ENCODE measurements around the gene VWA5B2. TPM values are rescaled to one million over a fixed set of nuclear protein-coding genes. Genes with fewer than 3 reads are reported as not detected.
A peak's percentile ranks its signal among the peaks of the same experiment; 100 is the strongest.

The VWA5B2 gene
- polyA plus RNA-seq, 1 donor = 2.2 TPM

DNA sequence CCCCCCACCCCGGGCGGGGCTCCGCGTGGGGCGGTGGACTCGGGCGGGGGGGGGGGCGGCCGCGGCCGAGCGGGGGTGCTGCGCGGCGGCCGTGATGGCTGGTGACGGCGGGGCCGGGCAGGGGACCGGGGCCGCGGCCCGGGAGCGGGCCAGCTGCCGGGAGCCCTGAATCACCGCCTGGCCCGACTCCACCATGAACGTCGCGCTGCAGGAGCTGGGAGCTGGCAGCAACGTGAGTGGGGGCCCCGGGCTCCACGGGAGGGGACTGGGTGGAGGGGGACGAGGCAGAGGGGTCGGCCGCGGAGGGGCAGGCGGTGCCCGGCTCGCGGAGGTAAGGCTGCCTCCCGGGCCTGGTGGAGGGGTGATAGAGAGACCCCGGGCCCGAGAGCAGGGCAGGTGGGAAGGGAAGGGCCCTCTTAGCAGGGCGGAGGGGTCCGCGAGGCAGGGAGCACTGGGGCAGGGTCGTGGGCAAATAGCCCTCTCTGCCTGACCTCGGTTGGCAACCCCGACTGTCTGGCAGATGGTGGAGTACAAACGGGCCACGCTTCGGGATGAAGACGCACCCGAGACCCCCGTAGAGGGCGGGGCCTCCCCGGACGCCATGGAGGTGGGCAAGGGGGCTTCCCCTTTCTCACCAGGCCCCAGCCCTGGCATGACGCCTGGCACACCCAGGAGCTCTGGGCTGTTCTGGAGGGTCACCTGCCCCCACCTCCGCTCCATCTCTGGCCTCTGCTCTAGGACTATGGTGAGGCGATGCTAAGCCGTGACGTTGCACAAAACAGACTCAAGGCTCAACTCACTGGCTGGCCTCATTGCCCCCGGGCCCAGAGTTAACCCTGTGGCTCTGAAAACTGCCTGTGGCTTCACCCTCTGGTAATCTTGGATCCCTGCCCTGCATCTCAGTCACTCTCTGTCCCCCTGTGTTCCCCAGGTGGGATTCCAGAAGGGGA, 46.9 kb downstream of the VWA5B2 start, which contains the start of gene ECE2:
ECE2 (plus strand) TSS at position 62 of the 950 bp plus-strand sequence; CDS start at position 194, 132 bp downstream.
- DNase-seq = no peak

DNA sequence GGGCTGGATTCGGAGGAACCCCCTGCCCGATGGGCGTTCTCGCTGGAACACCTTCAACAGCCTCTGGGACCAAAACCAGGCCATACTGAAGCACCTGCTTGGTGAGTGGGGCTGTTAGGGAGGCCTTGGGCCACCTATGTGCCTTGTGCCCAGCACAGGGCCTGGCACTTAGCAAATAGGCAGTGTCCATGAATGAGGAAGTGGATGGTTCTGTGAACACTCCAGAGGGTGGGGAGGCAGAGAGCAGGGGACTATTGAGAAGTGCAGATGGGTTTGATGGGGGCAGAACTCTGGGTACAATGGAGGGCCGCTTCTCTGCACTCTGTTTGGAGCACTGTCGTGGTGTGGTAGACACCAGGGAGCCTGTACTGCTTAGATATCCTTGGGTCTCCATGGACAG, 48.0 kb downstream of the VWA5B2 start:
- DNase-seq = no peak

DNA sequence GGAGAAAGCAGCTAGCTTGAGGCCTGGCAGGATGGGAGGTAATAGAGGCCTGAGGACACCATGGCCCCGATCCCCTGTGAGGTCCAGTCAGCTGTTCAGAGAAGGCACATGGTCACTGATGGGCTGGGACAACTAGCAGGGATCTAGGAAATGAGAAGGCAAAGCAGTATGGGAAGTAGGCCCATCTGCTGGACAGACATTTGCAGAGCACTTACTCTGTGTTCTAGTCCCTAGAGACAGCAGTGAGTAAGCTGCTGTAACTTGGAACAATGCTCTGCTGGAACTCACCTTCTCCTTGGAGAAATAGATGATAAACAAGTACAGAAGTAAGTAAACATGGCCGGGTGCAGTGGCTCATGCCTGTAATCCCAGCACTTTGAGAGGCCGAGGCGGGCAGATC, 53.6 kb downstream of the VWA5B2 start:
- DNase-seq = no peak

DNA sequence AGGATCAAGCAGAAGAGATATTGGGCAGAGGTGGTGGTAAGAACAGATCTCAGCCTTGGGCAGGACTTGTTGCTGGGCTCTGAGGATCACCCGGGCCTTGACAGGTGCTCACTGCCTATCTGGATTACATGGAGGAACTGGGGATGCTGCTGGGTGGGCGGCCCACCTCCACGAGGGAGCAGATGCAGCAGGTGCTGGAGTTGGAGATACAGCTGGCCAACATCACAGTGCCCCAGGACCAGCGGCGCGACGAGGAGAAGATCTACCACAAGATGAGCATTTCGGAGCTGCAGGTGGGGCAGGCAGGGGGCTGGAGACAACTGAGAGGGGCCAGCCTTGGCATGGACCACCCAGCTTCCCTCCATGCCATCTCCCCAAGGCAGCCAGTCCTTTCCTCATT, 54.3 kb downstream of the VWA5B2 start:
- DNase-seq = no peak

DNA sequence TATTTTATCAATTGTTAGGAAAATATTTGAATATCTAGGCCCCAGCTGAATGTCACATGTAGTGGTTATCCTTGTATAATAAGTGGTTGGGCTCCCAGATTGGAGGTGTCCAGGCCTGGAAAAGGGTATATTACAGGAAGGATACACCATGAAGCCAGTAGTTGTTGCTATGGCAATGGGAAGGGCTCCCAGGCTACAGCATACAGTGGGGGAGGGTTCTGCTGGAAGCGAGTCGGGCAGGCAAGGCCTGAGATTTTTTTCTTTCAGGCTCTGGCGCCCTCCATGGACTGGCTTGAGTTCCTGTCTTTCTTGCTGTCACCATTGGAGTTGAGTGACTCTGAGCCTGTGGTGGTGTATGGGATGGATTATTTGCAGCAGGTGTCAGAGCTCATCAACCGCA, 55.3 kb downstream of the VWA5B2 start:
- DNase-seq = peak; percentile 64

DNA sequence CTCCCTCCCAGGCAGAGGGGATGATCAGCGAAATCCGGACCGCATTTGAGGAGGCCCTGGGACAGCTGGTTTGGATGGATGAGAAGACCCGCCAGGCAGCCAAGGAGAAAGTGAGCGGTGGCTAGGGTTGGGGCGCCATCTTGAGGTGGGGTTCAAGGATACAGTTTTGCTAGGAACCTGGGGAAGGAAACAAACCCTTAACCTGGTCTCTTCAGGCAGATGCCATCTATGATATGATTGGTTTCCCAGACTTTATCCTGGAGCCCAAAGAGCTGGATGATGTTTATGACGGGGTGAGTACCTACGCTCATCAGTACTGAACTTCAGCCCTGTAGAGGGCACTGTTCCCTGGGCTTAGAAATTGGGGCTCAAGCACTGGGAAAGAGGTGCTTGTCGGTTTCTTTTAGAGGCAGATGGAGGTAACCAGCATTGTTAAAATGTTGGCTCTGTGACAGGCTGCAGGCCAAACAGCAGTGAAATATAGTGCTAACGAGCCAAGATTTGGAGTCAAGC, 60.1 kb downstream of the VWA5B2 start:
- no peak for DNase-seq

DNA sequence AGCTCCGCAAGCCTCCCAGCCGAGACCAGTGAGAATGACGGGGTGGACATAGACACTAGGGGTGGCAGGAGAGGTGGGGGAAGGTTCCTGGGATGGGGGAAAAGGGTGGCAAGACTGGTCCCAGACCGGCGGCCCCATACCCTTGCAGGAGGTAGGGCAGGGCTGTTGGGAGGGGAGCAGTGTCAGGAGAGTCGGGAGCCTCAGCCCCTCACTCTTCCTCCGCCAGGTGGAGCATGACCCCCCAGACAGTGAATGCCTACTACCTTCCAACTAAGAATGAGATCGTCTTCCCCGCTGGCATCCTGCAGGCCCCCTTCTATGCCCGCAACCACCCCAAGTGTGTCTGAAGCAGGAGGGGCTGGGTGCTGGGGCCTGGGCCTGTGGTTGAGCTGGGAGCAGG, 60.9 kb downstream of the VWA5B2 start:
- no peak for DNase-seq

DNA sequence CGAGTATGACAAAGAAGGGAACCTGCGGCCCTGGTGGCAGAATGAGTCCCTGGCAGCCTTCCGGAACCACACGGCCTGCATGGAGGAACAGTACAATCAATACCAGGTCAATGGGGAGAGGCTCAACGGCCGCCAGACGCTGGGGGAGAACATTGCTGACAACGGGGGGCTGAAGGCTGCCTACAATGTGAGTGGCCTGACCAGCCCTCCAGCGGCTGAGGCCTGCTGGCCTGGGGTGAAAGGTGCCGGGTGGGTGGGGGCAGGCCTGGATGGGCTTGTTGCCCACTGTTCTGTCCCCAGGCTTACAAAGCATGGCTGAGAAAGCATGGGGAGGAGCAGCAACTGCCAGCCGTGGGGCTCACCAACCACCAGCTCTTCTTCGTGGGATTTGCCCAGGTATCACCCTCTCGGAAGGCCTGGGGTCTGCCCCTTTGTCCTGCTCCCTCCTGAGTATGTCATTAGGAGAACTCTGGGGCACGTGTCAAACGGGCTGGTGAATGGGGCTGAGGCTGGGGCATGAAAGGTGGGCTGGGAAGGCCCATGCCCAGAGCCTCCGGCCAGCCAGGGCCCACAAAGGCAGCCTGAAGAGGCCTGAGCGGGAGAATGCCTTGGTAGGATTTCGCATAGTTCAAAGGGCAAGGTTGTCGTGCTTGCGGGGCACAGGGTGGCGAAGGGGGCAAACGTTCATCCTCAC, 61.8 kb downstream of the VWA5B2 start:
- DNase-seq = no peak

Other genes starting within 250 kb of the VWA5B2 start
- 68.0 TPM for gene ABCC5, start 211.7 kb upstream of the VWA5B2 start, polyA plus RNA-seq (ENCODE audit: insufficient read length)
- gene HTR3D, start 197.8 kb upstream of the VWA5B2 start, polyA plus RNA-seq (ENCODE audit: insufficient read length) = not detected
- gene HTR3C, start 176.5 kb upstream of the VWA5B2 start, polyA plus RNA-seq (ENCODE audit: insufficient read length) = not detected
- gene HTR3E, start 132.5 kb upstream of the VWA5B2 start, polyA plus RNA-seq (ENCODE audit: insufficient read length) = not detected
- gene EIF2B5, start 94.2 kb upstream of the VWA5B2 start, polyA plus RNA-seq (ENCODE audit: insufficient read length) = 54.6 TPM
- 83.6 TPM for gene DVL3, start 74.2 kb upstream of the VWA5B2 start, polyA plus RNA-seq (ENCODE audit: insufficient read length)
- 380 TPM for gene AP2M1, start 54.7 kb upstream of the VWA5B2 start, polyA plus RNA-seq (ENCODE audit: insufficient read length)
- 65.4 TPM for gene ABCF3, start 43.4 kb upstream of the VWA5B2 start, polyA plus RNA-seq (ENCODE audit: insufficient read length)
- 37.0 TPM for gene ALG3, start 19.4 kb downstream of the VWA5B2 start, polyA plus RNA-seq (ENCODE audit: insufficient read length)
- 2.2 TPM for gene EEF1AKMT4, start 20.1 kb downstream of the VWA5B2 start, polyA plus RNA-seq (ENCODE audit: insufficient read length)
- gene CAMK2N2, start 32.0 kb downstream of the VWA5B2 start, polyA plus RNA-seq (ENCODE audit: insufficient read length) = 0.25 TPM
- not detected for gene ECE2, start 46.4 kb downstream of the VWA5B2 start, polyA plus RNA-seq (ENCODE audit: insufficient read length)
- 252 TPM for gene PSMD2, start 69.7 kb downstream of the VWA5B2 start, polyA plus RNA-seq (ENCODE audit: insufficient read length)
- 178 TPM for gene EIF4G1, start 85.0 kb downstream of the VWA5B2 start, polyA plus RNA-seq (ENCODE audit: insufficient read length)
- gene FAM131A, start 108.0 kb downstream of the VWA5B2 start, polyA plus RNA-seq (ENCODE audit: insufficient read length) = 9.9 TPM
- 13.1 TPM for gene CLCN2, start 132.0 kb downstream of the VWA5B2 start, polyA plus RNA-seq (ENCODE audit: insufficient read length)
- gene POLR2H, start 132.1 kb downstream of the VWA5B2 start, polyA plus RNA-seq (ENCODE audit: insufficient read length) = 106 TPM
- gene THPO, start 148.6 kb downstream of the VWA5B2 start, polyA plus RNA-seq (ENCODE audit: insufficient read length) = 3.3 TPM
- gene CHRD, start 150.5 kb downstream of the VWA5B2 start, polyA plus RNA-seq (ENCODE audit: insufficient read length) = 10.6 TPM